GM13976 (cell line): ENCODE measurements around the gene KCNJ5.
"Not testable (repeated sequence)": the region's sequence is repeated elsewhere in the genome, so short reads cannot be mapped to it uniquely, and the experiment has no call there.

Experiments used
- DNase-seq: peaks from one replicate; pipeline ENCODE4 v3.0.0; 2012; ENCODE audit warnings: low spot score
- in situ Hi-C: fragments of 300-500 bp; cut with MboI; formaldehyde crosslinking; loops from one replicate; pipeline ENCODE4 v1.12.0; 2022; ENCODE audit warnings: low sequenced_read_pairs, mixed read lengths, inconsistent platforms; ENCODE audit not compliant: unreplicated experiment
- TF ChIP-seq, protein P1 (sequence below): IDR thresholded peaks from 2 replicates; pipeline ENCODE4 v1.5.1; 2012; ENCODE audit warnings: borderline replicate concordance, mild to moderate bottlenecking; ENCODE audit not compliant: insufficient read depth; ENCODE audit errors: extremely low read depth, missing control alignments, control extremely low read depth

The KCNJ5 gene

DNA sequence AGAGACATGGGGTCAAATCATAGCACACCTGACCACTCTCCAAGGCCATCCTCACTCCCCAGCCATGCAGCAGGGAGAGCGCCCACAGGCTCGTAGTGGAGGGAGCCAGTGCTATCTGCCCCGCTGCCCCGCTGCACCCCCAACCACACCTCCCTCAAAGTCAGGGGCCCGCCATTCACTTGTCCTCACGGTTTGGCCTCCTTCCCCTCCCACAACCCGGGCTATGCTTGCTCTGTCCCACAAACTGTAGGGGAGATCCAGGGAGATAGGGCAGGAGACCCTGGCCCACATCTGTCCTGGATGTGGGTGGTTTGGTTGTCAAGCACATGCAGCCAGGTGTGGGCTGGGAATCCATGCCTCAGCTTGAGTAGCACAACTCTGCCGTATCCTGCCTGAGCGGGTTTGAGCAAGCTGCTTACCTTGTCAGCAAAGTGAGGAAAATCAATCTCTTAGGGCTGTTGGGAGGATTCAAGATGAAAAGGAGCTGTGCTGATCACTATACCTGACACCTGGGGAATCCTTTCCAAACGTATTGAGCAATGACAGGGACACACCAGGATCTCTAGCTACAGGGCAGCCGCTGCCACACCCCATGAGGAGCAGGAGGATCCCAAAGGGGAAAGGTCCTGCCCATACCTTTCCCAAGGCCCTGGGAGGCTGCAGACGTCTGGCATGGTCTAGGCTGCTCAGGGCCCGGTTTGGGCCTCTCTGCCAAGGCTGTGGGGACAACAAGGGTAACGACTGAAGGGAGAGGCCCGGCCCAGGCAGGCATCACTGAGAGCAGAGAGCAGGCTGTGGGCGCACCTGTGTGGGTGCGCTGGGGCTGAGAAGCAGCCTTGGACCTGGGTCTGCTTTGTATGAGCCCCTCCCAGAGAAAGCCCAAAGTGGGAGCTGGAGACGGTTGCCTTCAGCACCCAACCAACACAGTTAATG is 23.3 kb downstream of the KCNJ5 start:
- TF ChIP-seq, protein P1, sequence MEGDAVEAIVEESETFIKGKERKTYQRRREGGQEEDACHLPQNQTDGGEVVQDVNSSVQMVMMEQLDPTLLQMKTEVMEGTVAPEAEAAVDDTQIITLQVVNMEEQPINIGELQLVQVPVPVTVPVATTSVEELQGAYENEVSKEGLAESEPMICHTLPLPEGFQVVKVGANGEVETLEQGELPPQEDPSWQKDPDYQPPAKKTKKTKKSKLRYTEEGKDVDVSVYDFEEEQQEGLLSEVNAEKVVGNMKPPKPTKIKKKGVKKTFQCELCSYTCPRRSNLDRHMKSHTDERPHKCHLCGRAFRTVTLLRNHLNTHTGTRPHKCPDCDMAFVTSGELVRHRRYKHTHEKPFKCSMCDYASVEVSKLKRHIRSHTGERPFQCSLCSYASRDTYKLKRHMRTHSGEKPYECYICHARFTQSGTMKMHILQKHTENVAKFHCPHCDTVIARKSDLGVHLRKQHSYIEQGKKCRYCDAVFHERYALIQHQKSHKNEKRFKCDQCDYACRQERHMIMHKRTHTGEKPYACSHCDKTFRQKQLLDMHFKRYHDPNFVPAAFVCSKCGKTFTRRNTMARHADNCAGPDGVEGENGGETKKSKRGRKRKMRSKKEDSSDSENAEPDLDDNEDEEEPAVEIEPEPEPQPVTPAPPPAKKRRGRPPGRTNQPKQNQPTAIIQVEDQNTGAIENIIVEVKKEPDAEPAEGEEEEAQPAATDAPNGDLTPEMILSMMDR = no peak
- no peak for DNase-seq
- in situ Hi-C loops = no loop called here

DNA sequence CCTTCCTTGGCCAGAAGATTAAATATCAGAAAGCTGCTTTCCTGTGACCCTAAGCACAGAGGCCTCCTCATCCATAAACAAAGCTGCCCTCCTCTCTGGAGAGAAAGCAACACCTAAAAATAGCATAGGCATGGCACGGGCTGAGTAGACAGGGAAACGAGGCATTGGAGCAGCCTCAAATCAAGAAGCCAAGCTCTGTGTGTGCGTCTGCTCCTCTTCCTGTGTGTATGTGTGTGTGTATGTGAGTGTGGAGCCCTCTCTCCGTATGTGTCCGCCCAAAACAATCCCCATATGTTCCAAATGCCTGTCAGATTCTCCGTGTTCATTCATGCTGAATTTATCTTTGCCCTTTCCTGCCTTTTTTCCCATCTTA is 24.0 kb downstream of the KCNJ5 start:
- TF ChIP-seq, protein P1 = no peak
- in situ Hi-C loops = no loop called here
- no peak for DNase-seq

DNA sequence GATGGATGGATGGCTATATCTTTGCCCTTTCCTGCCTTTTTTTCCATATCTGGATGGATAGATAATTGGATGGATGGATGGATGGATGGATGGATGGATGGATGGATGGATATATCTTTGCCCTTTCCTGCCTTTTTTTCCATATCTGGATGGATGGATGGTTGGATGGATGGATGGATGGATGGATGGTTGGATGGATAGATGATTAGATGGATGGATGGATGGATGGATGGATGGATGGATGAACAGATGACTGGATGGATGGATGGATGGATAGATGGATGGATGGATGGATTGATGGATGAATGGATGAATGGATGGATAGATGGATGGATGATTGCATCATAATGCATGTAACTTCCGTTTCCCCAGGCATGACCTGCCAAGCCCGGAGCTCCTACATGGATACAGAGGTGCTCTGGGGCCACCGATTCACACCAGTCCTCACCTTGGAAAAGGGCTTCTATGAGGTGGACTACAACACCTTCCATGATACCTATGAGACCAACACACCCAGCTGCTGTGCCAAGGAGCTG is 24.9 kb downstream of the KCNJ5 start:
- in situ Hi-C loops = no loop called here
- TF ChIP-seq, protein P1 = no peak
- no peak for DNase-seq

DNA sequence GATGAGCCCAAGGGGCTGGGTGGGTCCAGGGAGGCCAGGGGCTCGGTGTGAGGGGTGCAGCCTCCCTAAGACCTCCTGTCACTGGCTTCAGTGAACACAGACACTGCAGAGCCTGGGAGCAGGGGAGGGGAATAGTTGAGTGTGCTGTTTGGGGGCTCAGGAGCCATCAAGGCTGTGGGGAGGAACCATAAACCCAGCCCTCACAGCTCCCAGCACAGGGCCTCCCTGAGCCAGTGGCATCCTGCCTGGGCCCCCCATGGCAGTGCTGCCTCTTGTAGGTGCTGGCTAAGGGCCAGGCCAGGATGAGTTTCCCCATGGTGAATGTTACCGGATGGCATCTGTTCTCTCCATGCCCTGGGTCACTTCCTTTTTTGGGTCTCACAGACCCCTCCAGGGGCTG is 25.5 kb downstream of the KCNJ5 start:
- TF ChIP-seq, protein P1 = no peak
- no peak for DNase-seq
- in situ Hi-C loops = no loop called here

DNA sequence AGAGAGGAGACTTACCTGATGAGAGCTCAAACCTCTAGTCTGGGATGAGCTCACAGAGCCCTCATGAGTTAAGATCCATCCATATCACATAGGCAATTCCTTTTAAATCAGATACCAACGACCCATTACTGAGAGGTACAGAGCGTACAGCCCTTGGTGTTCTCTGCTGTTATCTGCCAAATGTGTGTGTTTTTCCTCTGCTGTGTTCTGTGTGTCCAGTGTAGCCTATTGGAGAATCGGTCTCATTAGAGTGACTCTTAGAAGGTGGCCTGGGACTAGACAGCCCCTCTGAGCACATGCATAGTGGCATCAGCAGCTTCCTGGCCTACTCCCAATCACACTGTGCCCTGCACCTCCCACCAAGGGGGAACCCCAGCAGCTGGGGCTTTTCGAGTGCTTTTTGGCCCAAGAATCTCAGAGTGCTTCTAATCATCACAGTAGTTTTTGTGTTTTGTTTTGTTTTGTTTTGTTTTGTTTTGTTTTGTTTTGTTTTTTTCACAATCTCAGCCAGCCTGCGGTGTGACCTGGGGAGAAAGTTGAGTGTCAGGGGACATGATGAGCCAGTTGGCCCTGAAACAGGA is 26.1 kb downstream of the KCNJ5 start:
- no peak for DNase-seq
- TF ChIP-seq, protein P1 = no peak
- in situ Hi-C loops = no loop called here

DNA sequence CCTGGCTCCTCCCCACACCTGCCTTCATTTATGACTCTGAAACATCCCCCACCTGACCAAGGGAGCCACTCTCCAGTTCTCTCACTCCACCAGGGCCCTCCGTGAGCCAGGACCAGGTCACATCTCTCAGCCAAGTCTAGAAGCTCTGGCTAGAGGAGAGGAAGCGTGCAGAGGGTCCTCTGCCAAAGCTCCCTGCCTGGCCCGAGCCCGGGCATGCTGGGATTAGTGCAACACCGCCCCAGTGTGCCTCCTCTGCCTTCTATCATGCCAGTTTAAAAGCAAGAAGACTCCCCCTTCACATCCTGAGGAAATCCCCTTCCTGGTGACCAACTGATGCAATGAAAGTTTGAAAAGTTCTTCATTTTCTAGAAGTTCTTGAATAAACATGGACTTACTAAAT is 28.1 kb downstream of the KCNJ5 start:
- in situ Hi-C loops = no loop called here
- TF ChIP-seq, protein P1 = no peak
- no peak for DNase-seq

DNA sequence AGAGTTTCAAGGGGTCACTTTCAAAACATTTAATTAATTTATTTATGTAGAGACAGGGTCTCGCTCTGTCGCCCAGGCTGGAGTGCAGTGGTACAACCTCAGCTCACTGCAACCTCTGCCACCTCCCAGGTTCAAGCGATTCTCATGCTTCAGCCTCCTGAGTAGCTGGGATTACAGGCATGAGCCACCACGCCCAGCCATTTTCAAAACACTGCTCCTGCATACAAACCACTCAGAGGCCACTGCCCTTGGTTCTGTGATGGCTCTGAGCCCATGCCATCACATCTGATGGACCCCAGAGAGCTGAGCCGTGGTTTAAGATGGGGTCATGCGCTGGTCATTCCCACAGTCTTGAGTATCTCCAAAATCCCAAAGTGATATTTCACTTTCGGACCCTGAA is 28.5 kb downstream of the KCNJ5 start:
- in situ Hi-C loops, DNase-seq: not testable (repeated sequence)
